DND-41 (cell line): ENCODE data around the gene OSBPL3.

Experiments used
- ATAC-seq: fragments of 200-7000 bp; cut with Tn5 transposase; 3 replicates; pipeline ENCODE4 v1.9.1; 2021; ENCODE audit warnings: low read depth; ENCODE audit not compliant: insufficient read depth
- DNase-seq: peaks from one replicate; pipeline ENCODE4 v3.0.0-alpha.2; 2020
- H2AFZ ChIP-seq: 2 replicates; pipeline ENCODE4 v1.6.0; 2012; ENCODE audit warnings: low read depth, low read length
- H3K27ac ChIP-seq: 2 replicates; pipeline ENCODE4 v1.5.1; 2012; ENCODE audit warnings: low read length, inconsistent platforms
- H3K27me3 ChIP-seq: fragments of 200-600 bp; sonication (generic); 2 replicates; pipeline ENCODE4 v1.6.0; 2012; ENCODE audit warnings: low read length, mild to moderate bottlenecking, inconsistent platforms; ENCODE audit not compliant: insufficient read depth, poor library complexity
- H3K36me3 ChIP-seq: 2 replicates; pipeline ENCODE4 v1.5.1; 2012; ENCODE audit warnings: low read length, inconsistent platforms; ENCODE audit not compliant: insufficient read depth
- H3K4me1 ChIP-seq: 2 replicates; pipeline ENCODE4 v1.5.1; 2012; ENCODE audit warnings: mild to moderate bottlenecking, low read length; ENCODE audit not compliant: insufficient read depth
- H3K4me2 ChIP-seq: 2 replicates; pipeline ENCODE4 v1.6.0; 2012; ENCODE audit warnings: mild to moderate bottlenecking, moderate library complexity, low read length, inconsistent platforms; ENCODE audit not compliant: insufficient read depth
- H3K4me3 ChIP-seq, 2 experiments: fragments of 200-600 bp in 1 of 2; shearing (Covaris generic) in 1 of 2; 2 replicates each; pipeline ENCODE4 v1.5.1; 2012 to 2016; ENCODE audit warnings: inconsistent platforms in 2 of 2, low read length in 2 of 2, mild to moderate bottlenecking in 2 of 2, low read depth in 1 of 2, moderate library complexity in 1 of 2
- H3K79me2 ChIP-seq: 2 replicates; pipeline ENCODE4 v1.6.0; 2012; ENCODE audit warnings: low read length, inconsistent platforms; ENCODE audit not compliant: insufficient read depth
- H3K9ac ChIP-seq: 2 replicates; pipeline ENCODE4 v1.6.0; 2012; ENCODE audit warnings: low read depth, mild to moderate bottlenecking, inconsistent platforms, low read length, moderate library complexity
- H3K9me3 ChIP-seq: 2 replicates; pipeline ENCODE4 v1.5.1; 2012; ENCODE audit warnings: low read length, moderate library complexity, mild to moderate bottlenecking, inconsistent platforms; ENCODE audit not compliant: insufficient read depth, severe bottlenecking
- H4K20me1 ChIP-seq: 2 replicates; pipeline ENCODE4 v1.6.0; 2012; ENCODE audit warnings: low read length; ENCODE audit not compliant: insufficient read depth
- EZH2 ChIP-seq: IDR thresholded peaks from 3 replicates; pipeline ENCODE4 v1.6.1; 2012; ENCODE audit warnings: borderline replicate concordance, low read depth, mild to moderate bottlenecking, moderate library complexity, low read length, inconsistent platforms; ENCODE audit not compliant: severe bottlenecking
- TF ChIP-seq, protein P1 (sequence below): IDR thresholded peaks from 2 replicates; pipeline ENCODE4 v1.5.1; 2012; ENCODE audit warnings: borderline replicate concordance, low read length, moderate library complexity, mild to moderate bottlenecking; ENCODE audit not compliant: poor library complexity, severe bottlenecking; ENCODE audit errors: extremely low read depth

The OSBPL3 gene

DNA sequence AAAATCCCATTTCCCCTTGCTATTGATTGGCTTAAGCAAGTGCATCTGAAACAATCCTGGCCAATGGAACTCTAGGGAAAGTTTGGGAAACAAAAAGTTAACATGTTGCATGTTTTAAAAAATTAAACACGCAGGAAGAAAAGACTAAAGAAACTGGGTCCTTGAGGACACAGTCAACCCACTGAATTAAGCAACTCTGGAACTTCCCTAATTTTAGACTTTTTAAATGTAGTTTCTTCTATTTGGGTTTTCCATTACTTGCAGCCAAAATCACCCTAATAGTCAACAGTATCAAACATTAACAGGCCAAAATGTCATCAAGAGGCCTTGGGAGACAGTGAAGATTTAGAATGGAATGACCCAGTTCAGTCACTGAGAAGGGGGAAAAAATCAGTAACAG is 40.6 kb downstream of the OSBPL3 start:
- TF ChIP-seq, protein P1, sequence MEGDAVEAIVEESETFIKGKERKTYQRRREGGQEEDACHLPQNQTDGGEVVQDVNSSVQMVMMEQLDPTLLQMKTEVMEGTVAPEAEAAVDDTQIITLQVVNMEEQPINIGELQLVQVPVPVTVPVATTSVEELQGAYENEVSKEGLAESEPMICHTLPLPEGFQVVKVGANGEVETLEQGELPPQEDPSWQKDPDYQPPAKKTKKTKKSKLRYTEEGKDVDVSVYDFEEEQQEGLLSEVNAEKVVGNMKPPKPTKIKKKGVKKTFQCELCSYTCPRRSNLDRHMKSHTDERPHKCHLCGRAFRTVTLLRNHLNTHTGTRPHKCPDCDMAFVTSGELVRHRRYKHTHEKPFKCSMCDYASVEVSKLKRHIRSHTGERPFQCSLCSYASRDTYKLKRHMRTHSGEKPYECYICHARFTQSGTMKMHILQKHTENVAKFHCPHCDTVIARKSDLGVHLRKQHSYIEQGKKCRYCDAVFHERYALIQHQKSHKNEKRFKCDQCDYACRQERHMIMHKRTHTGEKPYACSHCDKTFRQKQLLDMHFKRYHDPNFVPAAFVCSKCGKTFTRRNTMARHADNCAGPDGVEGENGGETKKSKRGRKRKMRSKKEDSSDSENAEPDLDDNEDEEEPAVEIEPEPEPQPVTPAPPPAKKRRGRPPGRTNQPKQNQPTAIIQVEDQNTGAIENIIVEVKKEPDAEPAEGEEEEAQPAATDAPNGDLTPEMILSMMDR = no peak
- TF ChIP-seq EZH2 = no peak
- no peak overlapping the region for H3K4me3 ChIP-seq
- DNase-seq = no peak
- no peak overlapping the region for H3K9ac ChIP-seq
- peaks cover 65% of the 10 kb centered on the region for H3K79me2 ChIP-seq
- H3K4me2 ChIP-seq = no peak overlapping the region
- H3K4me1 ChIP-seq = peaks cover 7% of the 10 kb centered on the region; the same call in 1 of the 2 replicates
- no peaks in the 10 kb centered on the region for H3K9me3 ChIP-seq
- ATAC-seq = no peak
- H4K20me1 ChIP-seq = peaks cover 23% of the 10 kb centered on the region; the same call in 1 of the 2 replicates
- no peak overlapping the region for H2AFZ ChIP-seq
- no peaks in the 10 kb centered on the region for H3K27me3 ChIP-seq
- no peak overlapping the region for H3K27ac ChIP-seq
- H3K36me3 ChIP-seq = no peaks in the 10 kb centered on the region

DNA sequence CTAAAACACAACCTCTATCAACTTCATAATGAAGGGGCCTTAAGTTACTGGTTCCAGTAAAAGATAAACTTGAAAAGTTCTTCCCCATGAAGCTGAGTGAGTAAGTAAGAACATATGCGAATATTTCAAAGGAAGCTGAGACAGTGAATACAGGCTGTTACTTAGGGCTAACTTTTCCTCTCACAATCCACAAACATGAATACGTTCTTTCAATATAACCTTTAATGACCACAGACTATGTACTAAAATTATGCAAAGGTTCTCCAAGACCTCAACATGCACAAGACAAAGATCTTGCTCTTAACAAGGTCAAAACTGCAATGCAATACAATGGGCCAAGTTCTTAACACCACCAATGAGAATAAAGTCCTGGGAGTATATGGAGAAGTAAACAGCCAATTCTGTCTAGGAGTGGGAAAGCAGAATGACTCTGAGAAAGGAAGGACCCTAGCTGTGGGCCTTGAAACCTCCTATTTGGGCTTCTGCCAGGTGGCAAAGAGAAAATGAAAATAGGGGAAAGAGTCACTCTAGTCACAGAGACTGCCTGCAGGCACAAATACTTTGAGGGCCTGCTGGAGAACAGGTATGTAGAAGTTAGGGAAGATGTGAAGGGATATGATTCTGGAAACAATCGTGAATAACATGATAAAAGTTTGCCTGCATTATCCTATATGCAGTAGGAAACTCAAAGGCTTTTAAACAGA is 43.7 kb downstream of the OSBPL3 start:
- TF ChIP-seq, protein P1 = no peak
- TF ChIP-seq EZH2 = no peak
- Histone ChIP-seq H3K27me3 (no peaks in the 10 kb centered on the region), H3K9ac (no peak overlapping the region), H4K20me1 (peaks cover 15% of the 10 kb centered on the region; the same call in 1 of the 2 replicates), H3K9me3 (no peaks in the 10 kb centered on the region), H3K4me3 (no peak overlapping the region), H3K27ac (no peak overlapping the region), H3K36me3 (no peaks in the 10 kb centered on the region), H3K79me2 (peaks cover 73% of the 10 kb centered on the region), H2AFZ (no peak overlapping the region), H3K4me2 (no peak overlapping the region), H3K4me1 (peaks cover 8% of the 10 kb centered on the region)
- peak; percentile 61; the same call in 2 of the 3 replicates for ATAC-seq
- no peak for DNase-seq

DNA sequence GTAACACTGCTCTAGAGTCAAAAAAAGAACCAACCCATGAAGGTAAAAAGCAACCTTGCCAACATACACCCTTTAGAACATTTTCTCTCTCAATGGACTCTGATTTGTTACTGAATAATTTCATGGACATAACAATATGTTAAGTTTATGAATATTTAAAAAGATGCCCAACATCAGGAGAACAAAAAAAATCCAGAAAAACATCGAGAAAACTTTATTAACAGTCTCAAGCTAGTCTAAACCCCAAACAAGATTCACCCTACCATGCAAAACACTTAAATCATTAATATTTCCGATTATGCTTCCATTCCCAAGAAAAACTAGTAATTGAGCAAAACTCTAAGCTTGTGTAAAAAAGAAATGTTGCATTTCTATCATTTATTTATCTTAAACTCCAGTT is 46.7 kb downstream of the OSBPL3 start:
- ATAC-seq (no peak), DNase-seq (no peak)
- H3K79me2 ChIP-seq = peaks cover 79% of the 10 kb centered on the region
- H2AFZ ChIP-seq = no peak overlapping the region
- H3K4me1 ChIP-seq = peaks cover 10% of the 10 kb centered on the region
- TF ChIP-seq EZH2 = no peak
- TF ChIP-seq, protein P1 = no peak
- no peaks in the 10 kb centered on the region for H3K27me3 ChIP-seq
- no peak overlapping the region for H3K27ac ChIP-seq
- H3K36me3 ChIP-seq = no peaks in the 10 kb centered on the region
- H3K9ac ChIP-seq = no peak overlapping the region
- no peaks in the 10 kb centered on the region for H3K9me3 ChIP-seq
- H4K20me1 ChIP-seq = peaks cover 11% of the 10 kb centered on the region; the same call in 1 of the 2 replicates
- H3K4me2 ChIP-seq = no peak overlapping the region
- no peak overlapping the region for H3K4me3 ChIP-seq
